HG03108 (cell line): ENCODE data around the gene ATP6V1B1.
A peak's percentile ranks its signal among the peaks of the same experiment; 100 is the strongest.
"Not testable (repeated sequence)": the region's sequence is repeated elsewhere in the genome, so short reads cannot be mapped to it uniquely, and the experiment has no call there.

Experiments used
- ATAC-seq: cut with Tn5 transposase; IDR thresholded peaks from one replicate; pipeline ENCODE4 v1.9.1; 2021; ENCODE audit warnings: moderate library complexity; ENCODE audit not compliant: unreplicated experiment

Gene ATP6V1B1

GRCh38 chr2:70987386-70987785, 51.7 kb downstream of the ATP6V1B1 start:
- no peak for ATAC-seq

- no peak for ATAC-seq
Measured at GRCh38 chr2:70988151-70988550, 52.5 kb downstream of the ATP6V1B1 start.

GRCh38 chr2:70988726-70989648, 53.3 kb downstream of the ATP6V1B1 start:
- ATAC-seq = no peak

- no peak for ATAC-seq
Measured at GRCh38 chr2:70990216-70990615, 54.5 kb downstream of the ATP6V1B1 start.

- ATAC-seq = no peak
Measured at GRCh38 chr2:70991142-70991541, 55.4 kb downstream of the ATP6V1B1 start.

- no peak for ATAC-seq
Measured at GRCh38 chr2:70991742-70992141, 56.0 kb downstream of the ATP6V1B1 start.

GRCh38 chr2:70992945-70993853, 57.5 kb downstream of the ATP6V1B1 start:
- no peak for ATAC-seq

- no peak for ATAC-seq
Measured at GRCh38 chr2:70994009-70994698, 58.5 kb downstream of the ATP6V1B1 start.

- ATAC-seq = peak; percentile 95
Measured at GRCh38 chr2:70994699-70995425, 59.2 kb downstream of the ATP6V1B1 start, which contains the start of gene TEX261. Gene TEX261, minus strand, starts transcription at chr2:70994873. Its CDS starts 116 bp downstream, at chr2:70994757.

- ATAC-seq = peak; percentile 44
Measured at GRCh38 chr2:70995426-70995729, 59.7 kb downstream of the ATP6V1B1 start.

GRCh38 chr2:70998885-70999284, 63.2 kb downstream of the ATP6V1B1 start:
- ATAC-seq = not testable (repeated sequence)

- ATAC-seq = no peak
Measured at GRCh38 chr2:70999362-70999761, 63.7 kb downstream of the ATP6V1B1 start.

GRCh38 chr2:70999931-71000330, 64.2 kb downstream of the ATP6V1B1 start:
- not testable (repeated sequence) for ATAC-seq

GRCh38 chr2:71000780-71001591, 65.3 kb downstream of the ATP6V1B1 start:
- ATAC-seq = peak; percentile 87

- no peak for ATAC-seq
Measured at GRCh38 chr2:71001592-71001927, 65.9 kb downstream of the ATP6V1B1 start.

GRCh38 chr2:71001981-71002570, 66.4 kb downstream of the ATP6V1B1 start:
- no peak for ATAC-seq

- no peak for ATAC-seq
Measured at GRCh38 chr2:71003396-71003795, 67.7 kb downstream of the ATP6V1B1 start.

GRCh38 chr2:71003966-71004755, 68.5 kb downstream of the ATP6V1B1 start:
- ATAC-seq = no peak
